Measurements from ENCODE around the gene GLRX3. TPM values are rescaled to one million over a fixed set of nuclear protein-coding genes. Genes with fewer than 3 reads are reported as not detected.

The GLRX3 gene
- total RNA-seq, 4 donors from 2014 or later = 44.9 to 61.4 (median 53.3) TPM

DNA sequence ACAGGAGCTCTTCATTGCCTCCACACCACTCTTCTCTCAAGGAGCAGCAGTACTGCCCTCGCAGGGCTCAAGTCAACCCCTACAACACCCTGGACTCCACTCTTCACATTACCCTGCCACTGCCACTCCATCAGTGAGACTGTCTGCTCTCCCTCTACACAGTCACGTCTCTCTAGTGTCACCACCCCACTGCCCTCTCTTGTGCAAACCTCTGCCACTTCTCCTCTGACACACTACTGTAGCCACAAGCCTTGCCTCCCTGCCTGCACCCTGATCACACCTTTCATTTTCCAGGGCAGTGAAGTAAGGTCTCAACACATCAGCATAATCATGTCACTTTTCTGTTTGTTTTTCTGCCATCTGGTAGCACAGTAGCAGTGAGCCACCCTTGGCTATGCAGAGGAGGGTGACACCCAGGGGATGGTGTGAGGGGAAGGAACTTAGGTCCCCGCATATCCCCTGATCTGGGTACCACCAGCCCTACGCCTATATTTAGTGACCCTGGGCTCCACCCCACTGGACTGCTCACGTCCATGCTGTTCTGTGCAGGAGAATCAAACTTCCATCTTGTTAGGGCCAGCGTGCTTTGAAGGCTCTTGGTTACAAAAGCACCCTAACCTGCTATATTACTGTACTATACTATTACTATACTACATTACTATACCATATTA is 27.1 kb upstream of the GLRX3 start:
- no peak for DNase-seq (ENCODE audit: extremely low spot score)
- Histone ChIP-seq H3K4me3 (peak overlapping the region; percentile 69 to 90 (median 74)), H3K36me3 (peaks cover 0 to 8% (median 6%) of the 10 kb centered on the region in 4 donors), H3K9me3 (no peaks in the 10 kb centered on the region), H3K27me3 (no peaks in the 10 kb centered on the region), H3K4me1 (peaks cover 11 to 36% (median 31%) of the 10 kb centered on the region in 4 donors), H3K27ac (replicated peaks in 1 of 4) (peak overlapping the region; percentile 92 to 94 (median 92))
- WGBS = 59% methylated on average over 6 of the region's 6 CpGs
- TF ChIP-seq POLR2AphosphoS5 (IDR thresholded peaks at IDR 0.05) (no peak), POLR2A (IDR thresholded peaks at IDR 0.05; ENCODE audit: low read depth) (no peak), EP300 (IDR thresholded peaks at IDR 0.05) (no peak)
- TF ChIP-seq, protein P1, sequence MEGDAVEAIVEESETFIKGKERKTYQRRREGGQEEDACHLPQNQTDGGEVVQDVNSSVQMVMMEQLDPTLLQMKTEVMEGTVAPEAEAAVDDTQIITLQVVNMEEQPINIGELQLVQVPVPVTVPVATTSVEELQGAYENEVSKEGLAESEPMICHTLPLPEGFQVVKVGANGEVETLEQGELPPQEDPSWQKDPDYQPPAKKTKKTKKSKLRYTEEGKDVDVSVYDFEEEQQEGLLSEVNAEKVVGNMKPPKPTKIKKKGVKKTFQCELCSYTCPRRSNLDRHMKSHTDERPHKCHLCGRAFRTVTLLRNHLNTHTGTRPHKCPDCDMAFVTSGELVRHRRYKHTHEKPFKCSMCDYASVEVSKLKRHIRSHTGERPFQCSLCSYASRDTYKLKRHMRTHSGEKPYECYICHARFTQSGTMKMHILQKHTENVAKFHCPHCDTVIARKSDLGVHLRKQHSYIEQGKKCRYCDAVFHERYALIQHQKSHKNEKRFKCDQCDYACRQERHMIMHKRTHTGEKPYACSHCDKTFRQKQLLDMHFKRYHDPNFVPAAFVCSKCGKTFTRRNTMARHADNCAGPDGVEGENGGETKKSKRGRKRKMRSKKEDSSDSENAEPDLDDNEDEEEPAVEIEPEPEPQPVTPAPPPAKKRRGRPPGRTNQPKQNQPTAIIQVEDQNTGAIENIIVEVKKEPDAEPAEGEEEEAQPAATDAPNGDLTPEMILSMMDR (IDR thresholded peaks at IDR 0.05) = no peak
- intact Hi-C loops (cut with DNase I) = no loop called here

DNA sequence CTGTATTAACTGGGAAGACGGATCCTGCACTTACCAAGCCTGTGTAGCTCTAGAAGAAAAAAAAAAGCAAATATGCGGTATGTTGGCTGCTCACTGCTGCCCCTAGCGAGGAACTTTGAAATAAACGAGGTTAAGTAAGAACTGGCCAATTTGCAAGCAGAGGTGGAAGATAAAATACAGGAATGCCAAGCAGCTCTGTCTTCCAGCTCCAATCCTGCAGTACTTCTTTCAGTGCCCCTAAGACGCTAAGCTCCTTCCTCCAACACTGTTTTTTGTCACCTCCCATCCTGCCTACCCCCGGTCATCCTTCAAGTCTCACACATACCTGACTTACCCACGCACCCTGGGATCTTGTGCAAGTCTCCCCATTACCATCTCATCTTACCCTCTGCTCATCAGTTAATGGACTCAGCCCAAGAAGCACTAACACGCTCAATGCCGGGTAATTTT is 26.4 kb upstream of the GLRX3 start:
- Histone ChIP-seq H3K9me3 (no peaks in the 10 kb centered on the region), H3K36me3 (peaks cover 0 to 7% (median 6%) of the 10 kb centered on the region in 4 donors), H3K27me3 (no peaks in the 10 kb centered on the region), H3K4me3 (peak overlapping the region; percentile 69 to 90 (median 74)), H3K27ac (replicated peaks in 1 of 4) (peak overlapping the region; percentile 92 to 94 (median 92)), H3K4me1 (peaks cover 11 to 36% (median 31%) of the 10 kb centered on the region in 4 donors)
- 3% methylated on average over 9 of the region's 9 CpGs for WGBS
- TF ChIP-seq POLR2A (IDR thresholded peaks at IDR 0.05; ENCODE audit: low read depth) = no peak
- TF ChIP-seq, protein P1 (IDR thresholded peaks at IDR 0.05) = peak; percentile 66 to 87 (median 70)
- intact Hi-C loops (cut with DNase I) = loop anchor here (2.0 kb wide), 1 partner anchor 27 kb away; the partner anchor contains the start of gene GLRX3
- DNase-seq (ENCODE audit: extremely low spot score) = no peak

DNA sequence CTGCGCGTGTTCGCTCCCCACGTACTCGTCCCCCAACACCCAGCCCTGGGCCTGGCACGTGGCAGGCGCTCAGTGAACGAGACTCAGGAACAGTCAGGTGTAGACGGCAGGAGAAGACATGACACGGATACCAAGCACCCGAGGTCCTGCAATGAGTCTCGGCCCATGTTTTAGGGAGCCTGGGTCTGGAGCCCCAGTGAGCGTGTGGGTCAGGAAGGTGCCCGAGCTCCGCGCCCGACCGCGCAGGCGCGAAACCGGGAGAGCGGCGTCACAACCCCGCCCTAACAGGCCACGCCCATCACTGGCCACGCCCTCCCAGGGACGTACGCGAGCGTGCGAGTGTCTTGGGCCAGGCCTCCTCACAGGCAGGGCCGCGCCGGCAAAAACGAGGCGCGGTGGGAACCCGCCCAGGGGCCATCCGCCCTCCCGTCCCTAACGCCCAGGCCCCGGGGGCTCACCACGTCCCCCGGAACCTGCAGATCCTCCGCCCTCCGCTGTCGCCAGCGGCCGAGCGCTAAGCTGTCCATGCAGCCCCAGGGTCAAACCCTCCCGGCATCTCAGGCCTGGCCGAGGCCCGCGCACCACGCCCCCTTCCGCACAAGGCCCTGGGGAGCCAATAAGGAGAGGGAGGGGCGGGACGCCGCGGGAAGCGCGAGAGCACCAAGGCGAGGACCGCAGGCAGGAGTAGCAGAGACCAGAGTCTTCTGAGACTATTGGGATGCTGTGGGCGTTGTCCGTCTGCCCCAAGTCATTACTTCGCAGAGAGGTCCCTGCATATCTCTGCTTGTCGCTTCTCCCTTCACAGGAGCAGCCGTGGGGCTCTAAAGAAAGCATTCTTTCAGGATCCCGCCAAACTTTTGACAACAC is 25.7 kb upstream of the GLRX3 start, which contains the start of gene C10orf143:
Gene C10orf143, minus strand, starts transcription at position 585 of the 867 bp plus-strand sequence. Its CDS starts 58 bp downstream, at position 527.
- Histone ChIP-seq H3K4me1 (peaks cover 11 to 36% (median 31%) of the 10 kb centered on the region in 4 donors), H3K36me3 (peaks cover 0 to 6% (median 5%) of the 10 kb centered on the region in 4 donors), H3K27ac (replicated peaks in 1 of 4) (peak within 1 kb of the TSS; percentile 92 to 94 (median 92)), H3K4me3 (peak within 1 kb of the TSS; percentile 69 to 90 (median 74)), H3K9me3 (no peaks in the 10 kb centered on the region), H3K27me3 (no peaks in the 10 kb centered on the region)
- intact Hi-C loops (cut with DNase I) = loop anchor here (2.0 kb wide), 1 partner anchor 26 kb away; the partner anchor contains the start of gene GLRX3
- DNase-seq (ENCODE audit: extremely low spot score) = peak; percentile 99
- TF ChIP-seq POLR2AphosphoS5 (IDR thresholded peaks at IDR 0.05) (peak; percentile 82 to 95), POLR2A (IDR thresholded peaks at IDR 0.05; ENCODE audit: low read depth) (peak; percentile 83)
- TF ChIP-seq, protein P1 (IDR thresholded peaks at IDR 0.05) = no peak
- WGBS = 0% methylated on average over 19 of the region's 71 CpGs

DNA sequence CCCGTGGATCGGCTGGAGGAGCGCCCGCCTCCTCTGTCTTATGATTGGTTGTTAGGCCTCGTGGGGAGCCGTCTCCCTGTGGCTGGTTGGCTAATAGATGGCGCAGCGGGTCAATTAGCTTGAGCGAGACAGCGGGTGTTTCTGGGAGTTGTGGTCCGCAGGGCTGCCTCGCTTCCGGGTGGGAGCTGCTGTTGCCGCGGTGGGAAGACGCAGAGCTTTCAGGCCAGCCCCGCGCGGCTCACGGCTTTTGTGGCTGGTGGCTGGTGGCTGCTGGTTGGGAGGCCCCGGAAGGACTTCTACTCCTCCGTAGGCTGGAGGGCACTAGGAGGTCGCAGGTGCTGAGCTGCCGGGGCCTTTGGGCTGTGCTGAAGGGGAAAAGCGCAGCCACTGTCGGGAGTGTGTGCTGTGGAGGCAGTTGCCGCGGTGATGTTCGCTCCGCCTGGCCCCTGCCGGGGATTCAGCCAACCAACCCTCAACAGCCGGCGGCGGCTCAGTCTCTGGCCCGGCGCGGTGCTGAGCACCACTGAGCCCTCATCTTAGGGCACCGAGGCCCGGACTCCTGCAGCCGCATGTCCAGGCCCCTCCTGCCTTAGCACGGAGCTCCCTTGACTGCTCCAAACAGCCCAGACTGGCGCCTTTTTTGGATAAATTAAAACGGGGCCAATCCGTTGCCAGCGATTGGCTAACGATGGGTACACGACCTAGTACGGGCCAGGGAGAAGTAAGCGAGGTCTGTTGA is 24.9 kb upstream of the GLRX3 start:
- peak overlapping the region; percentile 69 to 90 (median 74) for H3K4me3 ChIP-seq
- DNase-seq (ENCODE audit: extremely low spot score) = peak; percentile 99
- WGBS = 0% methylated on average over 2 of the region's 49 CpGs
- H3K9me3 ChIP-seq = no peaks in the 10 kb centered on the region
- H3K27me3 ChIP-seq = no peaks in the 10 kb centered on the region
- peak overlapping the region; percentile 92 to 94 (median 92) for H3K27ac ChIP-seq (replicated peaks in 1 of 4)
- H3K36me3 ChIP-seq = no peaks in the 10 kb centered on the region
- H3K4me1 ChIP-seq = peaks cover 11 to 36% (median 31%) of the 10 kb centered on the region in 4 donors
- TF ChIP-seq EP300 (IDR thresholded peaks at IDR 0.05) (no peak), POLR2A (IDR thresholded peaks at IDR 0.05; ENCODE audit: low read depth) (peak; percentile 42), POLR2AphosphoS5 (IDR thresholded peaks at IDR 0.05) (peak; percentile 56 to 80)
- TF ChIP-seq, protein P1 (IDR thresholded peaks at IDR 0.05) = no peak
- intact Hi-C loops (cut with DNase I) = loop anchor here (2.0 kb wide), 1 partner anchor 26 kb away; the partner anchor contains the start of gene GLRX3

Measured in esophagus muscularis mucosa (tissue), 4 donors.